HG02970 (cell line): ENCODE results near the gene COPB2.

Experiments used
- ATAC-seq: cut with Tn5 transposase; IDR thresholded peaks from one replicate; pipeline ENCODE4 v1.9.1; 2021; ENCODE audit warnings: mild to moderate bottlenecking, moderate library complexity, moderate number of reproducible peaks; ENCODE audit not compliant: unreplicated experiment, low FRiP score

The COPB2 gene

GRCh38 chr3:139329364-139329850 lies 60.0 kb downstream of the COPB2 start:
- ATAC-seq, result peak; percentile 89

GRCh38 chr3:139328356-139328755 lies 61.1 kb downstream of the COPB2 start:
- no peak for ATAC-seq

DNA sequence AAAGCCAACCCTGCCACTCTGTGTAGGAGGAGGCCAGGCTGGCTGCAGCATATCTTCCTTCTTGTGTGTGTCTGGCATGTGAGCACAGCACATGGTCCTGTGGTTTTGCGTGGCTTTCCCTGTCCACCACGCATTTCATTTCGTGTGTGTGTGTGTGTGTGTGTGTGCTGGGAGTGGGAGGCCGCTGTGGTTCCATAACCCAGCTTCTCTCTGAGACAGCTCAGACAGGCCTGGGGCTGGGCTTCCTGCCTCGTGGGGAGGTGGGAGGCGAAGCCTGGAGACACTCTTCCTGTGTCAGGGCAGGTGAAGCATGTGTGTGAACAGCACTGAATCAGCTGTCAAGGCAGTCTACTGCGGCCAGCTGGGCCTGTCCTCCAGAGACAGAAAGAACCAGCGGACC lies 61.6 kb downstream of the COPB2 start:
- no peak for ATAC-seq

GRCh38 chr3:139327231-139327630 lies 62.2 kb downstream of the COPB2 start:
- no peak for ATAC-seq

DNA sequence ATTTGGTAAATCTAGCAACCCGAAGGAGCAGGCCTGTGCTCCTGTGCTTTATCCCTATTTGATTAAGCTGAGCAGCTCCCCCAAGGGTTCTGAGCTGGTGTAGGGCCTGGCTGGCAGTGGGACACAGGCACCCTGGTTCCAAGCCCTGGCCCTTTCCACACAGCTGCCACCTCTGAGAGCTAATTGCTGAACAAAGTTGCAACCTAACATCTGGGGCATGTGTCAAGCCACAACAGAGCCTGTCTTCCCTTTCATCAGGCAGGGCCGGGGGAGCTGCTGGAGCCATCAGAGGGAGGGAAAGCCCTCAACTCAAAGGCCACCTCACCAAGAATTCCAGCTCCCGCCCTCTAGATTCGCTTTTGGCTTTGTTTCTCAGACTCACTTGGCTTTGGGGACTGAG lies 62.7 kb downstream of the COPB2 start:
- no peak for ATAC-seq

GRCh38 chr3:139326131-139326530 lies 63.3 kb downstream of the COPB2 start:
- no peak for ATAC-seq

DNA sequence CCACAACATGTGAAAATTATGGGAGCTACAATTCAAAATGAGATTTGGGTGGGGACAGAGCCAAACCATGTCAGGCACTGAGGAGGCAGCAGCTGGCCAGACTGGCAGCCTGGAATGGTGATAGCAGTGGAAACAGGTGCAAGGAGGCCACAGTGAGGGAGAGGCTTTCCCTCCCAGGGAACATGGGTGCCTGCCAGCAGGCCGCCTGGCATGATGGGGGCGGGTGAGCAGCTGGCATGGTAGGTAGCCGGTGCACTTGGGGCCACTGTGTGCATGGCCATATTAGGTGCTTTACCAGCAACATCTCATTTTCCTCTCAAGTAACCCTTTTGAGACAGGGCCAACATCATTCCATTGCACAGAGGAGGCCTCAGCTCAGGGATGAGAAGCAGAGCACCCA lies 63.9 kb downstream of the COPB2 start:
- no peak for ATAC-seq

GRCh38 chr3:139324456-139324855 lies 65.0 kb downstream of the COPB2 start:
- no peak for ATAC-seq

- no peak for ATAC-seq
Observed at GRCh38 chr3:139323146-139323545, 66.3 kb downstream of the COPB2 start.

DNA sequence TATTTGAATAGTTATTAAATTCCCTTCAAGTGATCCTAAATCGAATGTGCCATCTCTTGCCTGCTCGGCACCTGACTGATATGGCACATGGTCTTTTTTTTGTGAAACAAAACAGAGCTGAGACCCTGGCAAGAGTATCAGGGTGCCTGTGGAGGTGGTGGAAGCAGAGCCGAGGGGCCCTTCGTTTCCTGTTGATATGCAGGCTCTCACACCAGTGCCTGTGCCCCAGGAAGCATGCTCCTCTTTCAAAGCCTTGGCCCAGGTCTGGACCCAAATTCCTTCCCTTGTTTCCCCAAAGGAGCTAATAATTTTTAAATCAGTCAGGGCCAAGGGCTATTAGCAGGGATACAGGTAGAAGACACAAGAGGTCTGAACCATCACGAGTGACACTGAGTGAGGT lies 67.1 kb downstream of the COPB2 start:
- ATAC-seq, result no peak

GRCh38 chr3:139320551-139321309 lies 68.7 kb downstream of the COPB2 start:
- ATAC-seq, result no peak

DNA sequence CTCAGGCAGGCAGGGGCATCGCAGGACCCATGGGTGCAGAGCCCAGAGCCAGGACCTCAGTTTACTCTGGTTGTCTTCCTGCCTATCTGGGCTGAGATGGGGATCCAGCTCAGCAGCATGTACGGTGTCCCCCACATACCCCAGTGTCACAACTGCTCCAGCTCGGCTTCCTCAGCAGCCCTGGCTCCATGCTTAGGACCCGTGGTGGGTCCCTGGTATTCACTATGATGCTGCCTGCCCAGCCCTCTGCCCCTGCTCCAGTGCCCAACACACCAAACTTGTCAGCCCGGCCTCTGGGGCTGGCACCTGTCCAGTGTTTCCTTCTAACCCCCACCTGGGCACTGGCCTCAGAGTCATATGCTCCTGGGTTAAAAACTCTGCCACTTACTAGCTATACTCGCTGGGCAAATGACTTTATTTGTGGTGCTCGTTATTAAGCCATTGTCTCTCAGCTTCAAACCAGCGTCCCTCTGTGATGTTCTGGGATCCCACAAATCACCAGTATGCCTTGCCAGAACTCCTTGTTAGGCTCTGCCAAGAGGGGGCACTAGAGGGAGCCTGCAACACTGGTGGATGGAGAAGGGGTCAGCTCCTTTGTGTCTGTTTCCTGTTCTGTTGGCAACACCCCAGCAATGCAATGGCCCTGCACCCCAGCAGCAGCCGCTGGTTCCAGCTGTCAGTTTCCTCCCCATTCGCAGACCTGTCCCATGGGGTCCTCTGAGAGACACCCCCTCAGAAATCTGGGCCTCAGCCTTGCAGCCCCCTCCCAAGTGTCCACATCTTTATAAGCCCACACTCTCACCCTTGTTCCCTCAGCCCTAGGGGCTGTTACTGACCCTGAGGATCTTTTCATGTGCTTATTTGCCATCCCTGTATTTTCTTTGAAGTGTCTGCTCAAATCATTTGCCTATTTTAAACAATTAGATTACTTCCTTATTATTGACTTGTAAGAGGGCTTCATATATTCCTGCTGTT lies 69.7 kb downstream of the COPB2 start:
- ATAC-seq, result no peak

DNA sequence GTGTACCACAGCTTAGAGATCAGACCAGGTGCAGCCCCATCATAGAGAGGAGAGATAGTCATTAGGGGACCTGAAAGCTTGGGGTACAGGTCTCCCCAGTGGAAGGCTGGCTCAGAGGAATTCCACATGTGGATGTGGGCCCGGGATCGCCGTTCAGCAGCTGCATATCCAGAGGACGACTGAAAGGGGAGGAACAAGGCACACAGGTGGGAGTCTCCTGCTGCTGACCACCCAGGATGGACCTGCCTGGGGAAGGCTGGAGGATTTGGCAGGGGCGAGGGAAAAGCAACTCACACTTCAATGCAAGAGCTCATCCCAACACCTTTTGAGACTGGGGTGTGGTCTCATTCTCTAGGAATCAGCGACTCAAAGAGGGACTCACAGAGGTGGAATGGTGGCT lies 70.6 kb downstream of the COPB2 start:
- ATAC-seq, result no peak

GRCh38 chr3:139318431-139318816 lies 71.0 kb downstream of the COPB2 start:
- ATAC-seq, result no peak

GRCh38 chr3:139317660-139318430 lies 71.6 kb downstream of the COPB2 start:
- no peak for ATAC-seq

DNA sequence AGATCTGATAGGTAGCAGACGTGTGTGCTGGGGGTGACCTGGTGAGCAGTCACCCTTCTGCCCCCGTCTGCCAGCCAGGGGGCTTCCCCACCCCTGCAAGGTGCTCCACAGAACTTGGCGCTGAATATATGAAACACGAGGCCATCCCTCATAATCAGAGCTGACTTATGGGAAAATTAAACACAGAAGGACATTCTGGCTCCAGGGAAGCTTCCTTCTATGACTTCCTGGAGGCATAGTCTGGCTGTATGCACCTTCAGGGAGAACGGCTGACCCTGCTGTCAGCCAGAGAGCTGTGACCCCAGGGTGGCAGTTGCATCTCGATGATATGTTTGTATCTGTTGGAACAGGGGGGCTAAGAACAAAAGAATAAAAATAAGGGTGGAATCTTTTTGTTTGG lies 72.2 kb downstream of the COPB2 start:
- no peak for ATAC-seq

DNA sequence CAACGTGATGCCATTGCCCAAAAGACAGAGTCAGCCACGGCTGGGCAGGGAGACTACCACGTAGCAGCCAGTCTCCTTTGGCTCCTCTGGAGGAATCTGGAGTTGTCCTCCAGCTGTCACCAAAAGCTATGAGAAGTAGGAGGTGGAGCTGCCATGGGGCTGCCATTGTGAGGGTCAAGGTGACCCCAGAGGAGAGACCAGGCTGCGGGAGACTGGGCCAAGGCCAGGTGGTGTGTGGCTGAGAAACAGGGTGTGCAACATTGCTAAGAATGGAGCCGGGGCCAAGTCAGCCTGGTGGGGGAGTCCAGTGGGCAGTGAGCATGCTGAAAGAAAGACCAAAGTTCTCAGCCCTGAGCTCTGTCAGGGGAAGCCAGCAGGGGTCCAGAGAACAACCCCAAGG lies 75.5 kb downstream of the COPB2 start:
- ATAC-seq, result no peak

- ATAC-seq, result no peak
Observed at GRCh38 chr3:139312959-139313358, 76.5 kb downstream of the COPB2 start.

DNA sequence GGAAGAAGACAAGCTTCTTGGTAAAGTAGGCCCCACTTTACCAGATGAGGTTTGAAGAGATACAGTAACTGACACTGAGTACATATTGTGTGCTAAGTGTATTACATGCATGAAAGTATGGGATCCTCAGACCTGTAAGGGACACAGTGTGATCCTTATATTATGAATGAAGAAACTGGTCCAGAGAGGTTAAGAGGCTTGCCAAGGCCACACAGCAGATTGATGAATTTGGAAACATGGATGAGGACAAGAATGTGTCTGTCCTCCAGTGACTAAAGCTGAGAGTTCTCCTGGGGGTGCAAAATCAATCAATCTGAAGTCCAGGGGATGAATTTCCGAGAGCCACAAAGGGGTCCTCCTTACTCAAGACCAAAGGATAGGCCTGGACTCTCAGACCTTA lies 77.0 kb downstream of the COPB2 start:
- ATAC-seq, result no peak

- ATAC-seq, result no peak
Observed at GRCh38 chr3:139311557-139311956, 77.9 kb downstream of the COPB2 start.

DNA sequence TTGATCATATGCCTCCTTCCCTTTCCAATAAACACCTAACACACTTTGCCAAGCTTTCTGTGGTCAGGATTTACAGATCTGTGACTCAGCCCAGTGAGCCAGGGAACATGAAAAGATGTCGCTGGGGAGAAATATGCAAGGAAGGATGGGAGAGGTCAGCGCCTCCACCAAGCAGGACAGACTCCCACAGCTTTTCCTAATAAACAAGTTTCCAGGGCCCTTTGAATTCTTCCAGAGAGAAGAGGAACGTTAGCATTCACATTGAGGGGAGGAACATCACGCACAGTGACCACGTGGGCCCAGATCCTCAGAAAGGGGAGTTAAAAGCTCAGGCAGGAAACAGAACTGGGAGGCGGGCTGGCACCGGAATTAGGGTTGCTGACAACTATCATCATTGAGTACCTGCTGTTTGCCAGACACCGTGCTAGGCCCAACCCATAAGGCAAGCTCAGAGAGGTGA lies 78.9 kb downstream of the COPB2 start:
- no peak for ATAC-seq
